ENCODE results near the gene GTF3C2. TPM values are rescaled to one million over a fixed set of nuclear protein-coding genes. Genes with fewer than 3 reads are reported as not detected.

GTF3C2 gene
- total and polyA plus RNA-seq, 9 of the 15 experiments (the other 6 are each of a cell fraction or from before 2014, with no cell fraction given), result 35.5 to 96.8 (median 53.0) TPM

GRCh38 chr2:27398962-27399361, 42.4 kb upstream of the GTF3C2 start:
- no peak for ATAC-seq
- Histone ChIP-seq H3K9me1 (ENCODE audit: control insufficient read depth, insufficient read depth, low read length) (no peaks in the 10 kb centered on the region), H2AFZ (ENCODE audit: low read depth, low read length) (no peak overlapping the region), H3K4me2 (ENCODE audit: insufficient read depth, low read length) (no peak overlapping the region), H4K20me1 (replicated peaks; ENCODE audit: control insufficient read depth, insufficient read depth, low read length) (0 out of 2 replicates have a peak, but pooled peaks cover 4% of the 10 kb centered on the region), H3K9ac (ENCODE audit: insufficient read depth in 1 of 2, low read depth in 2 of 2, low read length in 2 of 2) (no peak overlapping the region), H3K79me2 (ENCODE audit: control insufficient read depth, insufficient read depth, low read length) (peaks cover 98% of the 10 kb centered on the region), H3K9me3 (replicated peaks; ENCODE audit: control insufficient read depth, insufficient read depth, low read depth, low read length) (no peaks in the 10 kb centered on the region), H3K4me3 (no peak overlapping the region), H3K27ac (ENCODE audit: extremely low read depth, low read depth, low read length) (no peak overlapping the region), H3K4me1 (replicated peaks in 1 of 2; ENCODE audit: control insufficient read depth in 2 of 2, insufficient read depth in 2 of 2, low read length in 2 of 2) (no peaks in the 10 kb centered on the region; a peak in 2 of 5 replicates), H3K36me3 (ENCODE audit: control insufficient read depth, insufficient read depth, low read length) (peaks cover 57% of the 10 kb centered on the region), H3K27me3 (ENCODE audit: control insufficient read depth in 2 of 2, insufficient read depth in 2 of 2, low read length in 2 of 2) (no peaks in the 10 kb centered on the region)
- FAIRE-seq, result no peak
- DNase-seq (ENCODE audit: extremely low read depth in 1 of 4, low spot score in 3 of 4), result no peak
- intact Hi-C loops (cut with micrococcal nuclease), result no loop called here
- WGBS (ENCODE audit: insufficient coverage, low coverage, missing lambda C conversion rate), result 91% methylated on average over 5 of the region's 5 CpGs
- ChIA-PET CTCF (ENCODE audit: low intra/inter-chr PET ratio) (no interaction called here), POLR2A (no interaction called here)
- in situ Hi-C loops (cut with MboI), result no loop called here
- no TSS peak for BruUV-seq (replicated peaks)
- TF ChIP-seq ZBTB40 (IDR thresholded peaks at IDR 0.05) (no peak), ZBTB40 (CRISPR knock-in tag; IDR thresholded peaks at IDR 0.05) (no peak), FOXO4 (CRISPR knock-in tag; IDR thresholded peaks at IDR 0.05) (no peak), MLLT1 (IDR thresholded peaks at IDR 0.05) (no peak), SPI1 (IDR thresholded peaks at IDR 0.05; ENCODE audit: borderline replicate concordance, low read depth, low read length) (no peak), ZFP1 (CRISPR knock-in tag; IDR thresholded peaks at IDR 0.05) (no peak)
